ENCODE data around the gene PLXNC1. TPM values are rescaled to one million over a fixed set of nuclear protein-coding genes. Genes with fewer than 3 reads are reported as not detected.

PLXNC1 gene
- total RNA-seq, 4 donors from 2014 or later, result 4.8 to 6.8 (median 6.2) TPM

DNA sequence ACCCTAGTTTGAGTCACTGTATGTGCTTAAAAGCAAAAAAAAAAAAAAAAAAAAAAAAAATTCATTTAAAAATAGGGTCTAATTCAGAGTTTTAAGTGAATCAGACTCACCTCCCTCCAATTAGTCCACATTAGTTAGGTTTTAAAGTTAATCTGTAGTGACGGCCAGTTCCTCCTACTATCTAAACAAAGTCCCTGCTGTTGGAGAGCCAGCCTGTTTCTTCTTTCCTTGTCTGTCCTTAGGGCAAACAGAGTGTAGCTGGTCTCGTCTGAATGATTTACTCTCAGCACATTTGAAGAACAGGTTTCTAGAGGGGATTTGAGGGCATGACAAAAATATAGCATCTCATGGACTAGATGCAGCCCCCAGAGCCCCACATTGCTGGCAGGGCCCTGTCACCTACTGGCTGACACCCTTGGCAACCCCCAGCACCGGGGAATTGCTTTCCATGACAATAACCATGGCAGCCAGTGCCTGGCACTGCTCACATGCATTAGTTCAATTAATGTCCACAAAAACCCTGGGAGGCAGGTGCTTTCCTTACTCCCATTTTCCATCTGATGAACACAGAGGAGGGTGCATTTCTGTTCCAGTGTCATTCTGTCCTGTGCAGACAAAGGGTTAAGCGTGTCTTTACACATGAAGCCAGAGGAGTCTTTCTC, 138.3 kb downstream of the PLXNC1 start:
- Histone ChIP-seq H3K4me1 (peaks cover 0 to 31% (median 7%) of the 10 kb centered on the region in 3 donors), H3K36me3 (no peaks in the 10 kb centered on the region), H3K9me3 (no peaks in the 10 kb centered on the region), H3K4me3 (no peak overlapping the region), H3K27me3 (no peaks in the 10 kb centered on the region), H3K27ac (no peak overlapping the region)
- 76 to 79% methylated on average over 3 to 4 of the region's 4 CpGs for WGBS, 2 donors (ENCODE audit: low coverage in 1 of 2)
- TF ChIP-seq EP300 (IDR thresholded peaks at IDR 0.05) (no peak), POLR2A (IDR thresholded peaks at IDR 0.05) (no peak), POLR2AphosphoS5 (IDR thresholded peaks at IDR 0.05) (no peak)
- TF ChIP-seq, protein P1, sequence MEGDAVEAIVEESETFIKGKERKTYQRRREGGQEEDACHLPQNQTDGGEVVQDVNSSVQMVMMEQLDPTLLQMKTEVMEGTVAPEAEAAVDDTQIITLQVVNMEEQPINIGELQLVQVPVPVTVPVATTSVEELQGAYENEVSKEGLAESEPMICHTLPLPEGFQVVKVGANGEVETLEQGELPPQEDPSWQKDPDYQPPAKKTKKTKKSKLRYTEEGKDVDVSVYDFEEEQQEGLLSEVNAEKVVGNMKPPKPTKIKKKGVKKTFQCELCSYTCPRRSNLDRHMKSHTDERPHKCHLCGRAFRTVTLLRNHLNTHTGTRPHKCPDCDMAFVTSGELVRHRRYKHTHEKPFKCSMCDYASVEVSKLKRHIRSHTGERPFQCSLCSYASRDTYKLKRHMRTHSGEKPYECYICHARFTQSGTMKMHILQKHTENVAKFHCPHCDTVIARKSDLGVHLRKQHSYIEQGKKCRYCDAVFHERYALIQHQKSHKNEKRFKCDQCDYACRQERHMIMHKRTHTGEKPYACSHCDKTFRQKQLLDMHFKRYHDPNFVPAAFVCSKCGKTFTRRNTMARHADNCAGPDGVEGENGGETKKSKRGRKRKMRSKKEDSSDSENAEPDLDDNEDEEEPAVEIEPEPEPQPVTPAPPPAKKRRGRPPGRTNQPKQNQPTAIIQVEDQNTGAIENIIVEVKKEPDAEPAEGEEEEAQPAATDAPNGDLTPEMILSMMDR (IDR thresholded peaks at IDR 0.05), result no peak
- no peak for ATAC-seq

DNA sequence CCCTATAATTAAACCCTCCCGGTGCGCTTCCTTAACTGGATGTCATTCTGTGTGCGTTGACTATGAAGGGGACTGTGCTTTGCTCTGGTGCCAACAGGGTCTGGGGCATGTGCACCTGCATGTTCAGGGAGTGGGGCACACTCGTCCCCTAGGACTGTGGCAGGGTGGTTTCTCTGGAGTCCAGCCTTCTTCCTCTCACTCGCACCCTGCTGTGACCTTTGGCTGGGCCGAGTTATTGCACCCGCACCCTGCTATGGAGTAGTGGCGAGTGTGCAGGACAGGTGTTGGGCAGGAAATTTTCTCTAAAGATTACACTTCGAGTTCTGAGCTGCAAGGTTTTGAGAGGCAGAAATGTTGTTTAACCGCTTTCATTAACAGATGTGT, 138.9 kb downstream of the PLXNC1 start:
- Histone ChIP-seq H3K36me3 (no peaks in the 10 kb centered on the region), H3K27me3 (no peaks in the 10 kb centered on the region), H3K4me3 (no peak overlapping the region), H3K27ac (no peak overlapping the region), H3K4me1 (peaks cover 0 to 31% (median 7%) of the 10 kb centered on the region in 3 donors), H3K9me3 (no peaks in the 10 kb centered on the region)
- ATAC-seq, result no peak
- 90 to 100% methylated on average over 2 to 6 of the region's 10 CpGs for WGBS, 2 donors (ENCODE audit: low coverage in 1 of 2)
- TF ChIP-seq POLR2AphosphoS5 (IDR thresholded peaks at IDR 0.05) (no peak), EP300 (IDR thresholded peaks at IDR 0.05) (no peak), POLR2A (IDR thresholded peaks at IDR 0.05) (no peak)
- TF ChIP-seq, protein P1 (IDR thresholded peaks at IDR 0.05), result no peak

DNA sequence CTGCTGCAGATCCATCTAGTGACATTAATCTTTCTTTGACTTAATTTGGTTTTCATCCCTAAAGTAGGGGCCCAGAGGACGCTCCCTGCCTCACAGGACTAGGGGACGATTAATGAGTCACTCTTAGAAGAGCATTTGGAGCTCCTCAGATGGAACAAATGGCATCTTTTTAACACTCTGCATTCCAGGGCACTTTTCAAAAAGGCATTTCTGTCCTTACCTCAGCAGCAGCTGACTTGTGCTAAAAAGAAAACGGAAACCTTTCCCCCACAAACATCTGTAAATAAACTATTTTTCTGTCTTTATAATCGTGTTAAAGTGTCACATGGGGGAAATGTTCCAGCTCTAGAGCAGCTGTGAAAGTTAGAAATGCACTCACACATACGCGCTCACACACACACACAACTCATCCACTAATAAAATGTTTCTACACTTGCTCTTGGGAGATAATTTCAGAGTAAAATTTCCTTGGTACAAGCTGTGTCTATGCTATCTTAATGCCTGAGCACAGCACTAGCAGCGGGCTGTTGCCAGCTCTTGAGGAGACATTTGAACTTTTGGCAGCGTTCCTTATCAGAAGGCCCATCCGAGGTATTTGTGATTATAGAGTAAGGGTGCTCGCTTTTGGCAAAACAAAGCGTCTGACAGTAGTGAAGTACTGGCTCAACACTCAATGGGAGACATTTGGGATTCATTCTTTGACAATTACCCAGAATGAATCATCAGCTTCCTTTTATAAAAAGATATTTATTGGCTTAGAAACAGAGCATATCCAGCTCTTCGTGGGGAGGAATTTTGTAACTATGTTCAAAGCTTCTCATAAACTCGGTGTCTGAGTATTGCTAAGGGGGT, 141.3 kb downstream of the PLXNC1 start:
- WGBS, 2 donors (ENCODE audit: low coverage in 1 of 2), result 13 to 15% methylated on average over 9 to 13 of the region's 13 CpGs
- Histone ChIP-seq H3K36me3 (no peaks in the 10 kb centered on the region), H3K27ac (peak overlapping the region in 3 of 4 donors; percentile 33 to 67 (median 56))

DNA sequence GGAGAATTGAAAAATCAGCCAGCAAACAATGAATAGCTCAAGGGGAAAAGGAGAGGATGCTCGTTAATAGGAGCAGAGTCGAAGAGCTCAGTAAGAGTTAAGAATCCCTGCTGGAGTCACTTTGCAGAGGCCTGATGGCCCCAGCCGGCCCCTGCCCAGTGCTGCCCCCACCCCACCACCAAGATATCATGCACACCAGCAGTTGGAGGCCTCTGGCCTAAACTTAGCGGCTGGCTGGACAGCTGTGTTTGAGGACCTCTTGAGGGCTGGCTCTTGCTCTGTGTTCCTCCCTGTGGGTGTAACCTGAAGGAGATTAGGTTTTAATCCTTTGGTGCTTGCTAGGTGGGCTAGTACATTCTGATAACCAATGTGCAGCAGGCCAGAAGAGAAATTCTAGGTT, 142.0 kb downstream of the PLXNC1 start:
- Histone ChIP-seq H3K9me3 (no peaks in the 10 kb centered on the region), H3K27me3 (no peaks in the 10 kb centered on the region), H3K36me3 (peaks cover 0 to 4% of the 10 kb centered on the region in 2 donors), H3K4me1 (peaks cover 0 to 31% (median 7%) of the 10 kb centered on the region in 3 donors), H3K4me3 (no peak overlapping the region), H3K27ac (peak overlapping the region in 2 of 4 donors; percentile 33 to 56)
- 22 to 54% methylated on average over 3 of the region's 4 CpGs for WGBS, 2 donors (ENCODE audit: low coverage in 1 of 2)
- no peak for ATAC-seq
- TF ChIP-seq POLR2AphosphoS5 (IDR thresholded peaks at IDR 0.05), result no peak
- no peak for TF ChIP-seq POLR2A (IDR thresholded peaks at IDR 0.05)
- no peak for TF ChIP-seq EP300 (IDR thresholded peaks at IDR 0.05)
- TF ChIP-seq, protein P1 (IDR thresholded peaks at IDR 0.05), result no peak

More for the DNA sequence above, 141.3 kb downstream of the PLXNC1 start:
- Histone ChIP-seq H3K9me3 (no peaks in the 10 kb centered on the region), H3K4me3 (no peak overlapping the region), H3K27me3 (no peaks in the 10 kb centered on the region), H3K4me1 (peaks cover 0 to 31% (median 7%) of the 10 kb centered on the region in 3 donors)
- peak; percentile 69 for ATAC-seq
- peak; percentile 34 for TF ChIP-seq POLR2AphosphoS5 (IDR thresholded peaks at IDR 0.05)
- TF ChIP-seq, protein P1 (IDR thresholded peaks at IDR 0.05), result no peak
